ENCODE data around the gene FGD6. TPM values are rescaled to one million over a fixed set of nuclear protein-coding genes. Genes with fewer than 3 reads are reported as not detected.

Gene FGD6
- total and polyA plus RNA-seq, 4 experiments from 2014 or later, result 0.16 to 0.70 (median 0.69) TPM; not detected in 1

- no peaks in the 10 kb centered on the region for H3K36me3 Mint-ChIP-seq
- ChIA-PET POLR2A (ENCODE audit: partially characterized antibody) (no interaction called here), CTCF (ENCODE audit: partially characterized antibody) (no interaction called here)
- DNase-seq, result no peak
- no peak overlapping the region for H3K4me3 Mint-ChIP-seq
- Histone ChIP-seq H3K27me3 (ENCODE audit: insufficient read depth, low read length) (no peaks in the 10 kb centered on the region), H3K27ac (ENCODE audit: low read depth, low read length) (no peak overlapping the region), H3K4me1 (ENCODE audit: insufficient read depth, low read length) (no peaks in the 10 kb centered on the region), H3K4me3 (ENCODE audit: low read length in 2 of 2) (no peak overlapping the region), H3K9me3 (ENCODE audit: control insufficient read depth in 1 of 2, low read length in 2 of 2) (no peaks in the 10 kb centered on the region), H3K36me3 (ENCODE audit: insufficient read depth, low read length) (no peaks in the 10 kb centered on the region)
- no peaks in the 10 kb centered on the region for H3K4me1 Mint-ChIP-seq
- intact Hi-C loops (cut with micrococcal nuclease), result no loop called here
- H3K9me3 Mint-ChIP-seq, result no peaks in the 10 kb centered on the region
- H3K27ac Mint-ChIP-seq, result no peak overlapping the region
- H3K27me3 Mint-ChIP-seq, result no peaks in the 10 kb centered on the region
Measured at GRCh38 chr12:95179011-95179410, 38.3 kb downstream of the FGD6 start.

- DNase-seq, result no peak
- H3K36me3 Mint-ChIP-seq, result no peaks in the 10 kb centered on the region
- H3K27me3 Mint-ChIP-seq, result peaks cover 0 to 3% of the 10 kb centered on the region in 2 donors
- H3K9me3 Mint-ChIP-seq, result no peaks in the 10 kb centered on the region
- H3K4me3 ChIP-seq (ENCODE audit: low read length in 2 of 2), result no peak overlapping the region
- intact Hi-C loops (cut with micrococcal nuclease), result no loop called here
- no peaks in the 10 kb centered on the region for H3K4me1 Mint-ChIP-seq
- no peak overlapping the region for H3K4me3 Mint-ChIP-seq
- H3K9me3 ChIP-seq (ENCODE audit: control insufficient read depth in 1 of 2, low read length in 2 of 2), result no peaks in the 10 kb centered on the region
- H3K27ac Mint-ChIP-seq, result no peak overlapping the region
- no peak overlapping the region for H3K27ac ChIP-seq (ENCODE audit: low read depth, low read length)
- no peaks in the 10 kb centered on the region for H3K27me3 ChIP-seq (ENCODE audit: insufficient read depth, low read length)
- no peaks in the 10 kb centered on the region for H3K36me3 ChIP-seq (ENCODE audit: insufficient read depth, low read length)
- no peaks in the 10 kb centered on the region for H3K4me1 ChIP-seq (ENCODE audit: insufficient read depth, low read length)
- POLR2A ChIA-PET (ENCODE audit: partially characterized antibody), result no interaction called here
- CTCF ChIA-PET (ENCODE audit: partially characterized antibody), result no interaction called here
Measured at GRCh38 chr12:95178136-95178535, 39.1 kb downstream of the FGD6 start.

GRCh38 chr12:95177201-95177768 lies 40.0 kb downstream of the FGD6 start:
- no peak overlapping the region for H3K27ac ChIP-seq (ENCODE audit: low read depth, low read length)
- Mint-ChIP-seq H3K9me3 (no peaks in the 10 kb centered on the region), H3K27me3 (peaks cover 0 to 3% of the 10 kb centered on the region in 2 donors), H3K36me3 (no peaks in the 10 kb centered on the region), H3K4me3 (no peak overlapping the region), H3K4me1 (no peaks in the 10 kb centered on the region), H3K27ac (no peak overlapping the region)
- no peak overlapping the region for H3K4me3 ChIP-seq (ENCODE audit: low read length in 2 of 2)
- no peaks in the 10 kb centered on the region for H3K27me3 ChIP-seq (ENCODE audit: insufficient read depth, low read length)
- intact Hi-C loops (cut with micrococcal nuclease), result no loop called here
- ChIA-PET POLR2A (ENCODE audit: partially characterized antibody) (no interaction called here), CTCF (ENCODE audit: partially characterized antibody) (no interaction called here)
- no peaks in the 10 kb centered on the region for H3K36me3 ChIP-seq (ENCODE audit: insufficient read depth, low read length)
- no peaks in the 10 kb centered on the region for H3K9me3 ChIP-seq (ENCODE audit: control insufficient read depth in 1 of 2, low read length in 2 of 2)
- H3K4me1 ChIP-seq (ENCODE audit: insufficient read depth, low read length), result no peaks in the 10 kb centered on the region
- no peak for DNase-seq

DNA sequence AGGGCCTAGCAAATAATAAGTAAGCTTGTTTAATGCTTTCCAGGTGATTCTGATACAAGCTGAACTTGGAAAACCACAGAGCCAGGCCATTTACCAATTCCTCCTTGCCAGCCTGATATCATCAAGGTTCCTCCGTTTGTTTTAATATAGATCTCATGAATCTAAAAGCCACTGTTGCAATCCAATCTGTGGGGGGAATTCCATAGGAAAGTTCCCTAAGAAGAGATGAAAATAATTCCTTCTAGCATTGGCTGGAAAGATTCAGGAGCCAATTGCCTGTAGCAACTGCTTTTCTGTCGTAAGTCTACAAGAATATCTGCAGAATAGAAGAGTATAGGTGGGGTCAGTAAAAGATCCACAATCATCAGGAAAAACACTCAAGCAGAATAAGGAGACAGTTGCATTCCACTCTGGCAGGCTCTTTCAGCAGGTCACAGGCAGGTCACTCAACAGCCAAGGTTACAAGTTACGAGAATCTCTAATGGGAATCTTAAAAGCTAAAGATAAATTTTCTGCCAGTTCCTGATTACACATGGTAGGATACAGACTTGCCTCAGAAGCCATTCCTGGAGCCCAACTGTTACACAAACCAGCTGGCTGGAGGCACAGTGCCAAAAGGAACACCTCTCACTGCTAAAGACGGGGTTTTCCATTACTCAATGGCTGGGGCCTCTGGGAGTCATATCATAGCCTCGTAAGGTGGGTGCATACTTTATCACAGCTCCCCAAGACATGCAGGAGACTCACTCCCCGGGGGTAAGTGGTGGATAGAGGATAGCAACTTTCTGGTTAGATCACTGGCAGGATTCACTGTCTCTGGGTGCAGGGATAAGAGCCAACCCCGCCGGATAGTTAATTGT lies 43.6 kb downstream of the FGD6 start:
- Mint-ChIP-seq H3K9me3 (no peaks in the 10 kb centered on the region), H3K4me1 (no peaks in the 10 kb centered on the region), H3K4me3 (no peak overlapping the region), H3K27ac (no peak overlapping the region), H3K36me3 (no peaks in the 10 kb centered on the region), H3K27me3 (peaks cover 1 to 5% of the 10 kb centered on the region in 2 donors)
- no peaks in the 10 kb centered on the region for H3K9me3 ChIP-seq (ENCODE audit: control insufficient read depth in 1 of 2, low read length in 2 of 2)
- no peaks in the 10 kb centered on the region for H3K36me3 ChIP-seq (ENCODE audit: insufficient read depth, low read length)
- DNase-seq, result no peak
- no peaks in the 10 kb centered on the region for H3K4me1 ChIP-seq (ENCODE audit: insufficient read depth, low read length)
- no peaks in the 10 kb centered on the region for H3K27me3 ChIP-seq (ENCODE audit: insufficient read depth, low read length)
- ChIA-PET POLR2A (ENCODE audit: partially characterized antibody) (no interaction called here), CTCF (ENCODE audit: partially characterized antibody) (no interaction called here)
- intact Hi-C loops (cut with micrococcal nuclease), result no loop called here
- H3K4me3 ChIP-seq (ENCODE audit: low read length in 2 of 2), result no peak overlapping the region
- H3K27ac ChIP-seq (ENCODE audit: low read depth, low read length), result no peak overlapping the region

DNA sequence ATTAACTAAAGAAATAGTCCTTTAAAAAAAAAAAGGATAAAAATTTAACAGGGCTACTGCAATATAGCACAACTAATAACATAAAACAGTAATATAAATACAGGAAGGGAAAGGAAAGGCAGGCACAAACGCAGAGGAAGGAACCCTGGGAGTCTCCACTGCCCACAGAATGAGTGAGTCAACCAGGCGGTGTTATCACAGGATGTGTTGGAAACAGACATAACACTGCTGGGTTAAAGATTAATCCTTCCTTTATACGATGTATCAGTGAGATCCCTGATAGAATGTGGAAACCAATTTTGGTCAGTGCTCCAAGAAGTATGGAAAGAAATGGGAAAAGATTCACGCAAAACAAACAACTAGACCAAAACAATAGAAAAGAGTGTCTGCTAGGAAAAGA lies 47.9 kb downstream of the FGD6 start:
- Mint-ChIP-seq H3K36me3 (no peaks in the 10 kb centered on the region), H3K9me3 (no peaks in the 10 kb centered on the region), H3K4me3 (no peak overlapping the region), H3K27ac (no peak overlapping the region), H3K4me1 (no peaks in the 10 kb centered on the region), H3K27me3 (peaks cover 1 to 5% of the 10 kb centered on the region in 2 donors)
- intact Hi-C loops (cut with micrococcal nuclease), result no loop called here
- POLR2A ChIA-PET (ENCODE audit: partially characterized antibody), result no interaction called here
- no peaks in the 10 kb centered on the region for H3K36me3 ChIP-seq (ENCODE audit: insufficient read depth, low read length)
- H3K27me3 ChIP-seq (ENCODE audit: insufficient read depth, low read length), result no peaks in the 10 kb centered on the region
- H3K9me3 ChIP-seq (ENCODE audit: control insufficient read depth in 1 of 2, low read length in 2 of 2), result no peaks in the 10 kb centered on the region
- CTCF ChIA-PET (ENCODE audit: partially characterized antibody), result no interaction called here
- no peaks in the 10 kb centered on the region for H3K4me1 ChIP-seq (ENCODE audit: insufficient read depth, low read length)
- DNase-seq, result no peak
- H3K27ac ChIP-seq (ENCODE audit: low read depth, low read length), result no peak overlapping the region
- no peak overlapping the region for H3K4me3 ChIP-seq (ENCODE audit: low read length in 2 of 2)

GRCh38 chr12:95168746-95169145 lies 48.5 kb downstream of the FGD6 start:
- H3K27ac ChIP-seq (ENCODE audit: low read depth, low read length), result no peak overlapping the region
- ChIA-PET POLR2A (ENCODE audit: partially characterized antibody) (no interaction called here), CTCF (ENCODE audit: partially characterized antibody) (no interaction called here)
- Mint-ChIP-seq H3K27ac (no peak overlapping the region), H3K4me1 (no peaks in the 10 kb centered on the region), H3K27me3 (peaks cover 1 to 5% of the 10 kb centered on the region in 2 donors), H3K36me3 (no peaks in the 10 kb centered on the region), H3K9me3 (no peaks in the 10 kb centered on the region), H3K4me3 (no peak overlapping the region)
- intact Hi-C loops (cut with micrococcal nuclease), result no loop called here
- H3K36me3 ChIP-seq (ENCODE audit: insufficient read depth, low read length), result no peaks in the 10 kb centered on the region
- H3K4me3 ChIP-seq (ENCODE audit: low read length in 2 of 2), result no peak overlapping the region
- no peak for DNase-seq
- H3K9me3 ChIP-seq (ENCODE audit: control insufficient read depth in 1 of 2, low read length in 2 of 2), result no peaks in the 10 kb centered on the region
- no peaks in the 10 kb centered on the region for H3K27me3 ChIP-seq (ENCODE audit: insufficient read depth, low read length)
- no peaks in the 10 kb centered on the region for H3K4me1 ChIP-seq (ENCODE audit: insufficient read depth, low read length)

DNA sequence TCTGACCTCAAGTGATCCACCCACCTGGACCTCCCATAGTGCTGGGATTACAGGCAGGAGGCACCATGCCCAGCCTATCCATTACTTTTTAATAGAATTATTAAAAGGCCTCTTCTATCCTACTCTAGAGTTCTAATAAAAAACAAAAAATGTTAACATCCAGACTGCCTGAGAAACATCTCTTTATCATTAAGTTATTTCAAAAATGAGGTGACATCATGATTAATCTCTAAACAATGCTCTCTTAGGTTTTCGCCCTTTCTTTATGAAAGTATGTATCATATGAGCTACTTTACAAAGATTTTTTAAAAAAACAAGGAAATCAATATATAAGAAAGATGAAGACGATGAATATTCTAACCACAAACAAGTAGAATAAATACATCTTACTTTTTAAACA lies 52.6 kb downstream of the FGD6 start:
- ChIA-PET POLR2A (ENCODE audit: partially characterized antibody) (no interaction called here), CTCF (ENCODE audit: partially characterized antibody) (no interaction called here)
- no peak overlapping the region for H3K4me3 Mint-ChIP-seq
- Histone ChIP-seq H3K36me3 (ENCODE audit: insufficient read depth, low read length) (no peaks in the 10 kb centered on the region), H3K4me3 (ENCODE audit: low read length in 2 of 2) (no peak overlapping the region), H3K4me1 (ENCODE audit: insufficient read depth, low read length) (no peaks in the 10 kb centered on the region), H3K27me3 (ENCODE audit: insufficient read depth, low read length) (no peaks in the 10 kb centered on the region), H3K9me3 (ENCODE audit: control insufficient read depth in 1 of 2, low read length in 2 of 2) (no peaks in the 10 kb centered on the region), H3K27ac (ENCODE audit: low read depth, low read length) (no peak overlapping the region)
- H3K27ac Mint-ChIP-seq, result no peak overlapping the region
- intact Hi-C loops (cut with micrococcal nuclease), result no loop called here
- peaks cover 0 to 6% (median 0%) of the 10 kb centered on the region in 4 donors for H3K4me1 Mint-ChIP-seq
- H3K9me3 Mint-ChIP-seq, result no peaks in the 10 kb centered on the region
- H3K36me3 Mint-ChIP-seq, result no peaks in the 10 kb centered on the region
- DNase-seq, result no peak
- peaks cover 0 to 2% of the 10 kb centered on the region in 2 donors for H3K27me3 Mint-ChIP-seq
